Measurements from ENCODE around the gene OR10H4.

DNA sequence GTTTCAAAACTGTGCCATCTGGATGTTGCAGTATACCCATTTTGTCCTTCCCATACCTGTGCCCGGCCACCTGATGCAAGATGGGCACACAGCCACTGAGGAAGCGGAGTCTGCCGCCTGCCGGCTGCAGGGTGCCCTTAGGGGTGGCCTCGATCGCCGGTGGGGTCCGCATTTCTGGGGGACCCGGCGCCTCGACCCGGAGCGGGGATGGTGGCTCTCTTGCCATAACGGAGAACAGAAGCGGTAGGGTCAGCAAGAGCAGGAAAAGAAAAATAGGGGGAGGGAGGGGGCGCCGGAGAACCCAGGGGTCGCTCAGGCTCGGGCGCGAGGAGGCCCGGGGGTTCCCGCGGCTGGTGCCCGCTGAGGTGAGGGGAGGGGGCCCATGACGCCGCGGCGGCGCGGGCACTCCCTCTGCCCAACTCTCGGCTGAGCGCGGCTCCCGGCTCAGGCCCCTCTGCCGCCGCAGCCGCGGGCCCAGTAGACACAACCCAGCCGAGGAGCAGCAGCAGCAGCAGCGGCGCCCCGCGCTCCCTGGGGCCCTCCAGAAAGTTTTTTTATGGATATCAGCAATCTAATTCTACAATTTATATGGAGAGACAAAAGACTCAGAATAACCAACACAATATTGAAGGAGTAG is 37.1 kb upstream of the OR10H4 start:
- TF ChIP-seq, protein P1, sequence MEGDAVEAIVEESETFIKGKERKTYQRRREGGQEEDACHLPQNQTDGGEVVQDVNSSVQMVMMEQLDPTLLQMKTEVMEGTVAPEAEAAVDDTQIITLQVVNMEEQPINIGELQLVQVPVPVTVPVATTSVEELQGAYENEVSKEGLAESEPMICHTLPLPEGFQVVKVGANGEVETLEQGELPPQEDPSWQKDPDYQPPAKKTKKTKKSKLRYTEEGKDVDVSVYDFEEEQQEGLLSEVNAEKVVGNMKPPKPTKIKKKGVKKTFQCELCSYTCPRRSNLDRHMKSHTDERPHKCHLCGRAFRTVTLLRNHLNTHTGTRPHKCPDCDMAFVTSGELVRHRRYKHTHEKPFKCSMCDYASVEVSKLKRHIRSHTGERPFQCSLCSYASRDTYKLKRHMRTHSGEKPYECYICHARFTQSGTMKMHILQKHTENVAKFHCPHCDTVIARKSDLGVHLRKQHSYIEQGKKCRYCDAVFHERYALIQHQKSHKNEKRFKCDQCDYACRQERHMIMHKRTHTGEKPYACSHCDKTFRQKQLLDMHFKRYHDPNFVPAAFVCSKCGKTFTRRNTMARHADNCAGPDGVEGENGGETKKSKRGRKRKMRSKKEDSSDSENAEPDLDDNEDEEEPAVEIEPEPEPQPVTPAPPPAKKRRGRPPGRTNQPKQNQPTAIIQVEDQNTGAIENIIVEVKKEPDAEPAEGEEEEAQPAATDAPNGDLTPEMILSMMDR (IDR thresholded peaks at IDR 0.05): no peak
- no peak for TF ChIP-seq POLR2A (IDR thresholded peaks at IDR 0.05)
- no peak for TF ChIP-seq POLR2AphosphoS5 (IDR thresholded peaks at IDR 0.05)

Measured in gastroesophageal sphincter (tissue), 3 donors.